Breast epithelium (tissue), 4 donors: ENCODE results near the gene SPOCK1. TPM values are rescaled to one million over a fixed set of nuclear protein-coding genes. Genes with fewer than 3 reads are reported as not detected.

Experiments
- DNase-seq, 2 donors: peaks; one replicate each; pipeline ENCODE4 v3.0.0-alpha.2; 2019; ENCODE audit warnings: low spot score in 2 of 2
- H3K27ac ChIP-seq, 2 donors: fragments of 200-600 bp; sonication (generic) in 1 of 2; one replicate each; pipeline ENCODE4 v1.5.1; 2016 to 2019; ENCODE audit warnings: mild to moderate bottlenecking in 1 of 2
- H3K27me3 ChIP-seq, 2 donors: fragments of 200-600 bp; sonication (generic) in 1 of 2; one replicate each; pipeline versions ENCODE4 v1.5.1 to v1.6.0; 2017 to 2019; ENCODE audit warnings: control low read depth in 1 of 2, mild to moderate bottlenecking in 1 of 2
- H3K36me3 ChIP-seq: fragments of 200-600 bp; one replicate; pipeline ENCODE4 v1.5.1; 2019
- H3K4me1 ChIP-seq, 2 donors: fragments of 200-600 bp; sonication (generic); one replicate each; pipeline ENCODE4 v1.5.1; 2016 to 2019; ENCODE audit warnings: control low read depth in 1 of 2
- H3K4me3 ChIP-seq, 3 donors: fragments of 200-600 bp; sonication (generic); 1 replicate in 2 of 3; 2 replicates in 1 of 3; pipeline ENCODE4 v1.5.1; 2016 to 2019; ENCODE audit warnings: mild to moderate bottlenecking in 3 of 3, moderate library complexity in 2 of 3
- H3K9me3 ChIP-seq, 2 donors: fragments of 200-600 bp; sonication (generic) in 1 of 2; one replicate each; pipeline ENCODE4 v1.5.1; 2016 to 2019; ENCODE audit warnings: control low read depth in 1 of 2
- CTCF ChIP-seq, 3 donors: fragments of 450-650 bp; IDR thresholded peaks; one replicate each; pipeline ENCODE4 v1.5.1; 2016 to 2017; ENCODE audit warnings: antibody characterized with exemption in 3 of 3, mild to moderate bottlenecking in 3 of 3, moderate library complexity in 3 of 3
- POLR2A ChIP-seq: fragments of 450-650 bp; IDR thresholded peaks from one replicate; pipeline ENCODE4 v1.6.1; 2016; ENCODE audit warnings: antibody characterized with exemption, mild to moderate bottlenecking, moderate library complexity
- POLR2AphosphoS5 ChIP-seq, 3 donors: sonication (generic); formaldehyde crosslinking; IDR thresholded peaks; one replicate each; pipeline ENCODE4 v1.6.1; 2017; ENCODE audit warnings: antibody characterized with exemption in 3 of 3
- intact Hi-C: fragments of 100-400 bp; cut with DNase I; formaldehyde crosslinking; loops from one replicate; pipeline ENCODE4 v1.15.1; 2023; ENCODE audit warnings: low total_unique reads
- total RNA-seq, 3 donors: library from RNA; depleted of rRNA; stranded (reverse); fragments of >200 nt; gene quantifications; one replicate each; pipeline ENCODE4 v1.1.0, GENCODE V29; 2016

Gene SPOCK1
- total RNA-seq, 3 donors from 2014 or later, result 14.5 to 52.0 (median 24.3) TPM

GRCh38 chr5:137201876-137202275 is 297.2 kb downstream of the SPOCK1 start:
- DNase-seq, result no peak
- no peaks in the 10 kb centered on the region for H3K9me3 ChIP-seq
- intact Hi-C loops, result no loop called here
- H3K27me3 ChIP-seq, result no peaks in the 10 kb centered on the region
- H3K4me3 ChIP-seq, result no peak overlapping the region
- TF ChIP-seq POLR2AphosphoS5 (IDR thresholded peaks at IDR 0.05), result peak in 1 of 3 donors; percentile 88
- no peak for TF ChIP-seq POLR2A
- TF ChIP-seq CTCF (IDR thresholded peaks at IDR 0.05), result no peak
- no peak overlapping the region for H3K27ac ChIP-seq
- H3K36me3 ChIP-seq, result no peaks in the 10 kb centered on the region
- H3K4me1 ChIP-seq, result no peaks in the 10 kb centered on the region

- no peaks in the 10 kb centered on the region for H3K27me3 ChIP-seq
- no peaks in the 10 kb centered on the region for H3K4me1 ChIP-seq
- no peak overlapping the region for H3K4me3 ChIP-seq
- DNase-seq, result no peak
- TF ChIP-seq POLR2A (no peak), CTCF (IDR thresholded peaks at IDR 0.05) (no peak), POLR2AphosphoS5 (IDR thresholded peaks at IDR 0.05) (no peak)
- intact Hi-C loops, result no loop called here
- H3K36me3 ChIP-seq, result no peaks in the 10 kb centered on the region
- H3K27ac ChIP-seq, result no peak overlapping the region
- H3K9me3 ChIP-seq, result no peaks in the 10 kb centered on the region
Observed at GRCh38 chr5:137200906-137201700, 298.0 kb downstream of the SPOCK1 start.

- DNase-seq, result no peak
- no peaks in the 10 kb centered on the region for H3K4me1 ChIP-seq
- TF ChIP-seq POLR2A (no peak), CTCF (IDR thresholded peaks at IDR 0.05) (no peak), POLR2AphosphoS5 (IDR thresholded peaks at IDR 0.05) (no peak)
- no peak overlapping the region for H3K27ac ChIP-seq
- no peak overlapping the region for H3K4me3 ChIP-seq
- no peaks in the 10 kb centered on the region for H3K36me3 ChIP-seq
- no peaks in the 10 kb centered on the region for H3K9me3 ChIP-seq
- intact Hi-C loops, result no loop called here
- H3K27me3 ChIP-seq, result no peaks in the 10 kb centered on the region
Observed at GRCh38 chr5:137199966-137200365, 299.2 kb downstream of the SPOCK1 start.

- DNase-seq, result no peak
- Histone ChIP-seq H3K9me3 (no peaks in the 10 kb centered on the region), H3K4me1 (no peaks in the 10 kb centered on the region), H3K4me3 (no peak overlapping the region), H3K36me3 (no peaks in the 10 kb centered on the region), H3K27me3 (no peaks in the 10 kb centered on the region), H3K27ac (no peak overlapping the region)
- intact Hi-C loops, result no loop called here
- TF ChIP-seq CTCF (IDR thresholded peaks at IDR 0.05) (no peak), POLR2AphosphoS5 (IDR thresholded peaks at IDR 0.05) (no peak), POLR2A (no peak)
Observed at GRCh38 chr5:137199201-137199600, 299.9 kb downstream of the SPOCK1 start.

- Histone ChIP-seq H3K4me1 (no peaks in the 10 kb centered on the region), H3K27ac (no peak overlapping the region), H3K36me3 (no peaks in the 10 kb centered on the region), H3K27me3 (no peaks in the 10 kb centered on the region), H3K4me3 (no peak overlapping the region), H3K9me3 (no peaks in the 10 kb centered on the region)
- DNase-seq, result no peak
- intact Hi-C loops, result no loop called here
- TF ChIP-seq POLR2A (no peak), CTCF (IDR thresholded peaks at IDR 0.05) (no peak), POLR2AphosphoS5 (IDR thresholded peaks at IDR 0.05) (no peak)
Observed at GRCh38 chr5:137195483-137195882, 303.6 kb downstream of the SPOCK1 start.
